ENCODE data around the gene ITGAX.

GRCh38 chr16:31332544-31332943 lies 22.4 kb upstream of the ITGAX start:
- TF ChIP-seq CTCF (IDR thresholded peaks at IDR 0.05) (no peak), POLR2A (IDR thresholded peaks at IDR 0.05) (no peak), EP300 (IDR thresholded peaks at IDR 0.05) (no peak)

Measured in tibial nerve (tissue), 4 donors.